K562 (cell line): ENCODE data around the gene MYBPH. TPM values are rescaled to one million over a fixed set of nuclear protein-coding genes. Genes with fewer than 3 reads are reported as not detected.

ENCODE experiments used
- ATAC-seq: fragments of 200-7000 bp; cut with Tn5 transposase; 3 replicates; pipeline ENCODE4 v1.9.1; 2020; ENCODE audit warnings: moderate library complexity
- BruUV-seq: library from RNA; stranded (reverse); fragments of 400-500 nt; replicated peaks from 2 replicates; lab custom pipeline; 2021; lab: Mats Ljungman, UMichigan
- CTCF ChIA-PET: fragments of 300-600 bp; formaldehyde crosslinking; extraction: SDS; loops from one replicate; lab custom pipeline; 2021; ENCODE audit warnings: low intra/inter-chr PET ratio; lab: Yijun Ruan, JAX
- POLR2A ChIA-PET: fragments of 300-600, 350-650 bp; sonication (Branson Sonifier 250); formaldehyde crosslinking; extraction: SDS; loops from one replicate; lab custom pipeline; 2021; ENCODE audit warnings: antibody characterized with exemption, inconsistent platforms; lab: Yijun Ruan, JAX
- DNase-seq, 4 experiments: peaks; one replicate each; pipeline versions ENCODE4 v3.0.0 to v3.0.0-alpha.2; 2011 to 2018; ENCODE audit warnings: low spot score in 3 of 4, mixed read lengths in 3 of 4; ENCODE audit errors: extremely low read depth in 1 of 4
- FAIRE-seq: peaks from 2 replicates; lab custom pipeline; 2011; peaks lifted over from hg19 to GRCh38; lab: Jason Lieb, UNC
- H2AFZ ChIP-seq: 2 replicates; pipeline ENCODE4 v1.6.0; 2011; ENCODE audit warnings: low read depth, low read length, control low read depth, inconsistent platforms
- H3K27ac ChIP-seq: fragments of 200-600 bp; 3 replicates; pipeline ENCODE4 v1.8.0; 2011; ENCODE audit warnings: low read depth, mild to moderate bottlenecking, control low read depth, inconsistent platforms, low read length, moderate library complexity, mixed read lengths; ENCODE audit errors: extremely low read depth
- H3K27me3 ChIP-seq, 2 experiments: fragments of 300-600 bp in 1 of 2; 2 replicates in 1 of 2; 3 replicates in 1 of 2; pipeline versions ENCODE4 v1.6.0 to v1.8.0; 2011; ENCODE audit warnings: inconsistent platforms in 2 of 2, low read length in 2 of 2, mild to moderate bottlenecking in 1 of 2, mixed read lengths in 1 of 2, moderate library complexity in 1 of 2; ENCODE audit not compliant: control insufficient read depth in 2 of 2, insufficient read depth in 2 of 2
- H3K36me3 ChIP-seq: fragments of 300-600 bp; 3 replicates; pipeline ENCODE4 v1.8.0; 2011; ENCODE audit warnings: mild to moderate bottlenecking, low read length, inconsistent platforms; ENCODE audit not compliant: control insufficient read depth, insufficient read depth
- H3K4me1 ChIP-seq, 2 experiments: fragments of 200-600 bp in 1 of 2; replicated peaks in 1 of 2; 2 replicates in 1 of 2; 3 replicates in 1 of 2; pipeline versions ENCODE4 v1.5.1 to v1.8.0; 2011; ENCODE audit warnings: inconsistent platforms in 2 of 2, low read length in 2 of 2, mild to moderate bottlenecking in 1 of 2, mixed read lengths in 1 of 2, moderate library complexity in 1 of 2; ENCODE audit not compliant: control insufficient read depth in 2 of 2, insufficient read depth in 2 of 2
- H3K4me2 ChIP-seq: 2 replicates; pipeline ENCODE4 v1.6.1; 2011; ENCODE audit warnings: low read length, control low read depth, inconsistent platforms, mixed read lengths; ENCODE audit not compliant: insufficient read depth
- H3K4me3 ChIP-seq: fragments of 200-600 bp; sonication (generic), shearing (Covaris generic); 2 replicates; pipeline ENCODE4 v1.5.1; 2016; ENCODE audit warnings: control low read depth, inconsistent platforms
- H3K79me2 ChIP-seq: fragments of 200-600 bp; 3 replicates; pipeline ENCODE4 v1.8.0; 2011; ENCODE audit warnings: low read length, inconsistent platforms; ENCODE audit not compliant: control insufficient read depth, insufficient read depth
- H3K9ac ChIP-seq, 2 experiments: 2 replicates each; pipeline versions ENCODE4 v1.6.0 to v1.6.1; 2011; ENCODE audit warnings: low read depth in 2 of 2, low read length in 2 of 2, control low read depth in 1 of 2, inconsistent platforms in 1 of 2, mild to moderate bottlenecking in 1 of 2, mixed read lengths in 1 of 2; ENCODE audit not compliant: insufficient read depth in 1 of 2
- H3K9me1 ChIP-seq: one replicate; pipeline ENCODE4 v1.6.0; 2011; ENCODE audit warnings: inconsistent platforms, mild to moderate bottlenecking, low read length, moderate library complexity; ENCODE audit not compliant: control insufficient read depth, insufficient read depth
- H3K9me3 ChIP-seq: replicated peaks from 2 replicates; pipeline ENCODE4 v1.5.1; 2011; ENCODE audit warnings: low read depth, low read length, inconsistent platforms; ENCODE audit not compliant: control insufficient read depth, insufficient read depth
- H4K20me1 ChIP-seq: replicated peaks from 2 replicates; pipeline ENCODE4 v1.6.1; 2011; ENCODE audit warnings: low read length, inconsistent platforms, mixed read lengths; ENCODE audit not compliant: control insufficient read depth, insufficient read depth
- FOSL1 ChIP-seq: fragments of 200-800 bp; sonication (Bioruptor generic); conservative IDR thresholded peaks from 2 replicates; pipeline ENCODE4 v1.6.1; 2016; ENCODE audit warnings: missing genetic modification characterization, missing compliant biosample characterization
- FOXK1 ChIP-seq: sonication (generic); formaldehyde crosslinking; IDR thresholded peaks from 2 replicates; pipeline ENCODE4 v1.8.0; 2022; ENCODE audit warnings: missing genetic modification reagents, mild to moderate bottlenecking, borderline replicate concordance
- GABPA ChIP-seq: fragments of 200-800 bp; sonication (Bioruptor generic); conservative IDR thresholded peaks from 2 replicates; pipeline ENCODE4 v1.6.1; 2016; ENCODE audit warnings: low read depth, missing genetic modification characterization, missing compliant biosample characterization
- ZNF311 ChIP-seq: fragments of 250-450 bp; sonication (Bioruptor Pico); IDR thresholded peaks from 2 replicates; pipeline ENCODE4 v1.4.0; 2020; ENCODE audit warnings: mild to moderate bottlenecking, moderate library complexity
- ZNF584 ChIP-seq: fragments of 200-800 bp; sonication (Bioruptor generic); IDR thresholded peaks from 2 replicates; pipeline ENCODE4 v1.6.1; 2016; ENCODE audit warnings: low read depth, mild to moderate bottlenecking, missing genetic modification characterization, missing compliant biosample characterization
- WGBS: fragments of 100-300 bp; shearing (Covaris generic); methylation state at CpG from one replicate; pipeline ENCODE4 v1.1.6; 2016; ENCODE audit warnings: low coverage, mixed read lengths; ENCODE audit not compliant: insufficient coverage; ENCODE audit errors: missing lambda C conversion rate; 5-methylcytosine and 5-hydroxymethylcytosine counted together
- in situ Hi-C: fragments of 300-500 bp; cut with MboI; formaldehyde crosslinking; loops from 4 replicates; pipeline ENCODE4 v1.15.0; 2018; ENCODE audit warnings: inconsistent platforms, mixed read lengths
- intact Hi-C: fragments of 100-400 bp; cut with micrococcal nuclease; formaldehyde crosslinking; loops from 2 replicates; pipeline ENCODE4 v1.14.2; 2022
- polyA plus RNA-seq, 8 experiments: library from polyadenylated mRNA; depleted of rRNA in 4 of 8; stranded (reverse) in 5 of 8; unstranded in 3 of 8; fragments of >200 nt; fragmentation: Nextera tagmentation in 2 of 8; fragmentation: Illumina TruSeq in 1 of 8; extraction: Ambion mirVana in 2 of 8; extraction: Trizol in 1 of 8; gene quantifications; 2 replicates each; pipeline versions ENCODE4 v1.2.1 to v1.2.3, GENCODE V29; 2011 to 2014; ENCODE audit warnings: inconsistent platforms in 1 of 8, missing spikeins in 1 of 8
- total RNA-seq, 7 experiments: library from RNA; depleted of rRNA in 6 of 7; stranded (reverse); fragments of >200 nt in 6 of 7; fragmentation: Illumina TruSeq in 2 of 7; extraction: Trizol in 2 of 7; gene quantifications; 2 replicates each; pipeline versions ENCODE4 v1.2.1 to v1.2.3, GENCODE V29; 2011 to 2021; ENCODE audit warnings: low replicate concordance in 1 of 7
- TF ChIP-seq, protein P1 (sequence below): fragments of 200-800 bp; sonication (Bioruptor generic); IDR thresholded peaks from 2 replicates; pipeline ENCODE4 v1.6.1; 2017; ENCODE audit warnings: missing genetic modification characterization, missing compliant biosample characterization

MYBPH gene
- total and polyA plus RNA-seq, 9 of the 15 experiments (the other 6 are each of a cell fraction or from before 2014, with no cell fraction given) = 0.13 TPM; not detected in 8

DNA sequence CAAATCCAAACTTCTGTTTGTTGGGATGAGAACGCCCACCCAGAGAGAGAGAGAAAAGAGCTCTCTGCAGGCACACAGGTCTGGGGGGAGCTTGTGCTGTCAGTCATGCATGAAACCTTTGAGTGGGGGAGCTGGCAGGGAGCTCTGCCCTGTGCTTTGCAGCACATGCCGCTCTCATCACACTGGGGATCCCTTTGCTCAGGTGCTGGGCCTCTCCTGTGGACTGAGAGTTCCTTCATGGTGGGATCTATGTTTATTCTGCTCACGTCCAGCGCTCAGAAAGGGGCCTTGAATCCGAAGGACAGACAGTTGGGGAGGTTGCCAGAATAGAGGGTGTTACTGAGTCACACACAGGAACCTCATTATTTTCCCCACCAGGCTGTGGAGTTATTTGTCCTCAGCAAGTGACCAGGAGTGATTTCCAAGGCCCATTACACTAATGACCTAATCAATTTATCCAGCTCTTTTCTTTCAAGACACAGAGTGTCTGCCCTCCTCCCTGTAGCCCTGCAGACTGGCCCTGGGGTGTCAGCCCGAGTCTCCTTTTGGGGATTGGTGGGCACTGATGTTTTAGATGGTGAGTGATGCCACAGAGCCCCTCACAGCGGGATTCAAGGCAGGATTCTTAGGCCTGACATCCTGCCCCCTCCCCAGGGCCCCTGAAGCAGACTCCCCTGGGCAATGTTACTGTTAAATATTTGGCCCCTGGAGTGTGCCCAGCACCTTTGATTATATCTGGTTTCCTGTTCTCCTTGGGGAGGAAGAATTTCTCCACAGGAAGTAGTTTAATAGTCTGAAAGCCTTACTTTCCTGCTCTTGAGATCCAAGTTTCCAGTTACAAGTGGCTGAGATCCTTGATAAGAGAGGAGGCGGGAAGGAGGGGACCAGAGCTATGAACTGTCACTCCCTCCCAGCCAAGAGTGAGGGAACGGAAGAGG, 22.3 kb downstream of the MYBPH start:
- Histone ChIP-seq H3K9me1 (no peaks in the 10 kb centered on the region), H3K27me3 (peaks cover 23 to 69% of the 10 kb centered on the region in 2 experiments; a peak in 4 of 5 replicates), H3K79me2 (no peaks in the 10 kb centered on the region), H3K27ac (no peak overlapping the region), H2AFZ (no peak overlapping the region), H3K36me3 (no peaks in the 10 kb centered on the region), H3K4me2 (no peak overlapping the region), H4K20me1 (peaks cover 10% of the 10 kb centered on the region), H3K9me3 (no peaks in the 10 kb centered on the region), H3K4me1 (no peaks in the 10 kb centered on the region; a peak in 2 of 5 replicates), H3K9ac (no peak overlapping the region), H3K4me3 (no peak overlapping the region)
- FAIRE-seq = no peak
- no peak for DNase-seq
- in situ Hi-C loops = no loop called here
- WGBS = 2% methylated on average over 9 of the region's 9 CpGs
- POLR2A ChIA-PET = interaction anchor here (0.6 to 2.4 kb wide), 6 partner anchors 9 to 496 kb away, joined by 3 to 7 read pairs (median 3); no protein-coding TSS in a partner anchor
- ATAC-seq = no peak
- CTCF ChIA-PET = no interaction called here
- TF ChIP-seq ZNF584 (0 out of 2 replicates have a peak, but pooled peaks have one; percentile 39), FOSL1 (0 out of 2 replicates have a peak, but pooled peaks have one; percentile 11), FOXK1 (CRISPR knock-in tag) (no peak), ZNF311 (CRISPR knock-in tag) (no peak), GABPA (tag) (peak; percentile 76)
- TF ChIP-seq, protein P1, sequence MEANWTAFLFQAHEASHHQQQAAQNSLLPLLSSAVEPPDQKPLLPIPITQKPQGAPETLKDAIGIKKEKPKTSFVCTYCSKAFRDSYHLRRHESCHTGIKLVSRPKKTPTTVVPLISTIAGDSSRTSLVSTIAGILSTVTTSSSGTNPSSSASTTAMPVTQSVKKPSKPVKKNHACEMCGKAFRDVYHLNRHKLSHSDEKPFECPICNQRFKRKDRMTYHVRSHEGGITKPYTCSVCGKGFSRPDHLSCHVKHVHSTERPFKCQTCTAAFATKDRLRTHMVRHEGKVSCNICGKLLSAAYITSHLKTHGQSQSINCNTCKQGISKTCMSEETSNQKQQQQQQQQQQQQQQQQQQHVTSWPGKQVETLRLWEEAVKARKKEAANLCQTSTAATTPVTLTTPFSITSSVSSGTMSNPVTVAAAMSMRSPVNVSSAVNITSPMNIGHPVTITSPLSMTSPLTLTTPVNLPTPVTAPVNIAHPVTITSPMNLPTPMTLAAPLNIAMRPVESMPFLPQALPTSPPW = 0 out of 2 replicates have a peak, but pooled peaks have one; percentile 25
- intact Hi-C loops = no loop called here
- no TSS peak for BruUV-seq
